Dermis microvascular lymphatic vessel endothelial cell (primary cell): Measurements from ENCODE around the gene SOX15. TPM values are rescaled to one million over a fixed set of nuclear protein-coding genes. Genes with fewer than 3 reads are reported as not detected.
"Not testable (repeated sequence)": the region's sequence is repeated elsewhere in the genome, so short reads cannot be mapped to it uniquely, and the experiment has no call there.

Source experiments
- DNase-seq, 2 donors: peaks; one replicate each; pipeline versions ENCODE4 v3.0.0 to v3.0.0-alpha.2; 2010; ENCODE audit warnings: low read depth in 2 of 2
- total RNA-seq: library from RNA; depleted of rRNA; stranded (reverse); fragments of >200 nt; gene quantifications from 2 replicates; pipeline ENCODE4 v1.2.1, GENCODE V29; 2014

SOX15 gene
- 0.13 TPM in 2 replicates for total RNA-seq

DNA sequence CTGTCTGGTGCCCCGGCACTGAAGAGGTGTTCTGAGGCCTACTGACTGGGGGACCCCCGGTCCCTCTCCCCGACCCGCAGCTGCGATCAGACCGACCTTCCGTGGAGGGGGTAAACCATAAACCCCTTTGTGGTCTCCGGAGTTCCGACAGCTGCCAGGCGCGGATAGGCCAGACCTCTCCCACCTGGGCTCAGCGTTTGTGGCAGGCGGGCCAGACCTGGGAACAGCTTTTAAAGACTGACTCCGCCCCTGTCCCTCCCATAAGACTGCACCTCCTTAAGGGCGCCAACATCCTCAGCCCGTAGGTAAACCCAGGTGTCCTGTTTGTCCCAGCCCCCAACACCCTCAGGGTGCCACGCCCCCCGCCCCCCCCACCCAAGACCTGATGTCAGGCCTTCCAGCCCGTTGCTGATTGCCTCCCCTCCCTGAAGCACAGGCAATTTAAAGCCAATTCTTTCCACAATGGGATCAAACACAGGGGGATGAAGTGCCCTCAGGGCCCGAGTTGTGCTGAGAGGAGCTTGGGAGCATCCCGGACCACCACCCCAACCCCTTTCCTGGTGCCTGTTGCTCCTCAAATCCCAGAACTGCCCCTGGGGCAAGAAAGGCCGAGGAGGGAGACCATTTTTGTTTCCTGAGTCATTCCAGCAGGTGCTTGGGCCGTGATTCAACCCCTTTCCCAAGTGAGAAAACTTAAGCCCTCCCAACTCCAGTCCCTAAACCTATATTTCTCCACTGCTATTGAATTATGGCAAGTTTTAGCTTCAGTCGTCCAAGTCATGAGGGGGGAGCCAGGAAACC lies at the start of gene SOX15:
Gene SOX15 (minus strand): TSS at position 204 of the 801 bp plus-strand sequence. CDS start 418 bp downstream, outside the sequence.
- DNase-seq: no peak

DNA sequence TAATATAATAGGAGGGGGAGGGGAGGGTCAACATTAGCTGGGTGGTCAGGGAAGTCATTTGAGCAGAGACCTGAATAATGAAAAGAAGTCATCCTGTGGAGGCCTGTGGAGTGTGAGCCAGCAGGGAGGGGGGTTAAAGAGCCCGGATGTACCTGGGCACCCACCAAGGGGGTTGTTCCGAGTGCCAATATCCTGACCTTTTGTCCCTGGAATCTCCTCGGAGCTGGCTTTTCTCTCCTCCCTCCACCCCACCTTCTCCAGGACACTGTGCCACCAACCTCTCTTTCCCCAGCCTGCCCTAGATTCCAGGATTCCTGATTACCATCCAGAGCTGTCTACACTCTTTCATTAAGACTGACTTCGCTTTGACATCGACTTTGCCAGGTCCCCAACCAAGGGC lies 46.3 kb upstream of the SOX15 start:
- DNase-seq: no peak

DNA sequence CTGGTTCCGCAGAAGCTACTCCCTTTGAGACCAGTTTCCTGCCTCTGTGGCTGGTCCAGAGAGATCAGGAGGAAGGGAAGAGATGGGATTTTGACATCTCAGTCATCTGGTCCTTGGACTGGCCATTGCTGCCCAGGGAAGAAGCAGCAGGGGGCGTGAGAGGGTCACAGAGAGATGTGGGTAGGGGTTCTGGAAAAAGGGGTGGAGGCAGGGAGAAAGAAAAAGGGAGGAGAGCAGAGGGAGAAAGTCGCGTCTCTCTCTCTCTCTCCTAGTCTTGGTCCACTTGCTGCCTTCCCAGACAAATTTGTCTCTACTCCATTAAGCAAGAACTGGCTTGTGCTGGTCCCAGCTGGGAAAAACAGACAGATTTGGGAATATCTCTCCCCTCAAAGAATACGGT lies 44.5 kb upstream of the SOX15 start:
- DNase-seq: peak in 1 of 2 donors; percentile 54

DNA sequence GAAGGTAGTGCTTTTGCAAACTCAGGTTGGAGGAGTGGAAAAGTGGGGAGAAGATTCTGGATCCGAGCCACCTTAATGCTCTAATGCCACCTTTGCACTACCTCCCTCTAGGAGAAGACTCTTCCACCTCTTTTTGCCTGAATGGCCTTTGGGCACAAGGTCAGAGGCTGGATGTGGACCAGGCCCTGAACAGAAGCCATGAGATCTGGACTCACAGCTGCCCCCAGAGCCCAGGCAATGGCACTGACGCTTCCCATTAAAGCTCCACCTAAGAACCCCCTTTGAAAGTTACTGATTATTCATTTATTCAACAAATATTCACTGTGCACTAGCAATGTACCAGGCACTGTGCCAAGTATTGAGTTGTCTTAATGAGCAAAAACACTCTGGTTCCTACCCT lies 43.2 kb upstream of the SOX15 start:
- no peak for DNase-seq

DNA sequence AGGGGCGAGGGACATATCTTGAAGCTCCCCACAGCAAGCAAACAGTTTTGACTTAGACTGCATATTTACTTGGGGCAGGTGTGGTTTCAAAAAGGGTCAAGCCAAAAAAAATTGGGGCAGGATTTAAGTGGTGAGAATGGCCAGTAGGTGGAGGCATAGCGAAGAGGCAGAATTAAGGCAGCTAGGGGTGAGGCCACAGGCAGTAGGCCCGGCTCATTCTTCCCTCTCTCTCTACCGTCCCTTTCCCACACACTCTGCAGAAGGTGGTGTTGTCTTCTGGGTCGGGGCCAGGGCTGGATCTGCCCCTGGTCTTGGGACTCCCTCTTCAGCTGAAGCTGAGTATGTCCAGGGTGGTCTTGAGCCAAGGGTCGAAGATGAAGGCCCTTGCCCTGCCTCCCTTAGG lies 42.6 kb upstream of the SOX15 start:
- DNase-seq: peak in 1 of 2 donors; percentile 50

- DNase-seq: no peak
Observed at GRCh38 chr17:7631398-7632380, 41.8 kb upstream of the SOX15 start.

- no peak for DNase-seq
Observed at GRCh38 chr17:7629939-7630571, 40.2 kb upstream of the SOX15 start, which contains the start of gene SHBG. TSS of gene SHBG (plus strand) at chr17:7630135. CDS start at chr17:7630173, 38 bp downstream.

DNA sequence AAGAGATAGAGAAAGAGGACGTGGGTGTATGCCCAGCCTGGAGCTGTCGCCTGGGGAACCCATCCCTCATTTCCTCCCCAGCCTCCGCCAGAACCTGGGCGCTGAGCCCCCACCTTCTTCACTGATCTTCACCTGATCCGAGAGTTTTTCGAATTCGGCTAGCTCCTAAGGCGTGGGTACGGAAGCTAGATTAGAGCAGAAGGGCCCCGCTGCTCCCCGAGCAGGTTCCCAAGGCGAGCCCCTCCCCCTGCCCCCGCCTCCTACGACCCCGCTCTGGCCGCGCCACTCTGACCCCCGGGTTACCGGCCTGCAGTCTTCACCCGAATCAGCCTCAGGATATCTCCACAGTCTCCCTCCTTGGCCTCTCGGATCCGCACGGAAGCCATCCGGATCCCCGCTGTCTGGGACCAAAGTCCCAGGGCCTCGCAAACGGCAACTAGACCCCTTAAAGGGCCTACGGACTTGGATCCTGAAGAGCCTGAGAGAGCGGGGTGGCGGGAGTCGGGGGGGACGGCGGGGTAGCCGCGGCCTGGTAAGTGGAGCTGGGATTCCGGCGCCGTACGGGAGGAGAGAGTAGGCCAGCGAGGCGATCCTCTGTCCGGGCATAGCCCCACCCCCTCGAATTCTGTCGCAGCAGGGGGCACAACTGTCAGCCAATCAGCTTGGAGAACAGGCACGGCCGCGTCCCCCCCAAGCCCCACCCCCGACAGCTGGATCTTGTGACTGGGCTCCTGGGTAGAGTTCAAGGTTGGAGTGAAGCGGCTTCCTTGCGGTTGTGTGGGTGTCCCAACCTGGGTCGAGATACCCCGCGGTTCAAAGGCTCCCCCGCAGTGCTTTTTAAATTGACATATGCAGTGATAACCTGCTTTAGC lies 37.6 kb upstream of the SOX15 start, which contains the start of gene SAT2:
Gene SAT2 (minus strand): TSS at position 572 of the 872 bp plus-strand sequence. CDS start 186 bp downstream, at position 386.
- peak; percentile 89 to 94 for DNase-seq

- DNase-seq: no peak
Observed at GRCh38 chr17:7626956-7627249, 37.0 kb upstream of the SOX15 start.

DNA sequence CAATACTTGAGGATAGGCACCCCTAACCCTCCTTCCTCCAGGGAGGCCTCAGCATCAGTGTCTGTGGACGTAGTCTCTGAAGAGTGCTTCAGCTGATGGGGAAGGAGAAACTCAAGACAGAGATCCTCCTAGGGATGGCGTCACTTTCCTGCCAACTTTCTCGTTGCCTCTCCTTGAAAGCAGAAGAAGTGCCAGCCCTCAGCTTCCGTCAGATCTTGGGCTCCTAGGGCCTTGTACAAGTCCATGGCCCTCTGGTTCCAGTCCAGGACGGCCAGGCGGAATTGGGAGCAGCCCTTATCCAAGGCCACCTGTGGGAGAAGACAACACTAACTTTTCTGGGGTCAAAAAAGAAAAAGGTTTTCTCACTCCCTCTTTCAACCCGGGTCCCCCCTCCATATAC lies 36.4 kb upstream of the SOX15 start:
- no peak for DNase-seq

DNA sequence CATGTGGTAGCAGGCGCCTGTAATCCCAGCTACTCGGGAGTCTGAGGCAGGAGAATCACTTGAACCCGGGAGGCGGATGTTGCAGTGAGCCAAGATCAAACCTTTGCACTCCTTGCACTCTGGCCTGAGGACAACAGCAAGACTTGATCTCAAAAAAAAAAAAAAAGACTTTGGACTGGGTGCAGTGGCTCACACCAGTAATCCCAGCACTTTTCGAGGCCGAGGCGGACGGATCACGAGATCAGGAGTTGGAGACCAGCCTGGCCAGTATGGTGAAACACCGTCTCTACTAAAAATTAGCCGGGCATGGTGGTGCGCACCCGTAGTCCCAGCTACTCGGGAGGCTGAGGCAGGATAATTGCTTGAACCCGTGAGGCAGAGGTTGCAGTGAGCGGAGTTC lies 35.9 kb upstream of the SOX15 start:
- DNase-seq: not testable (repeated sequence)

GRCh38 chr17:7623661-7624060 lies 33.8 kb upstream of the SOX15 start:
- no peak for DNase-seq

- DNase-seq: no peak
Observed at GRCh38 chr17:7620835-7621234, 30.9 kb upstream of the SOX15 start.

GRCh38 chr17:7618608-7619007 lies 28.7 kb upstream of the SOX15 start:
- DNase-seq: no peak

DNA sequence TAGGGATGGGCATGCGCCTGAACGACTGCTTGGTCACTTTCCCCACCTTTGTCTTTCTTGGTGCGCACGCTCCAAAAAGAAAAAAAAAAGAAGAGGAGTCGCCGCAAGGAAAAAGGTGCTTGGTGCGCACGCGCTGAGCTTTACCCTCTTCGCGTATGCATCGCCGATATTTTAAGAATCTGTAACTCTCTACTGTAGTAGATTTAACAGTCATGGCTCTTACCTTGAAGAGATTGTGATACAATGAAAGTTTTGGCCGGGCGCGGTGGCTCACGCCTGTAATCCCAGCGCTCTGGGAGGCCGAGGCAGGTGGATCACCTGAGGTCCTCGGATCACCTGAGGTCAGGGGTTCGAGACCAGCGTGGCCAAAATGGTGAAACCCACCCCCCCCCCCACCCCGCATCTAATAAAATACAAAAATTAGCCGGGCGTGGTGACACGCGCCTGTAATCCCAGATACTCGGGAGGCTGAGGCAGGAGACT lies 25.4 kb upstream of the SOX15 start:
- no peak for DNase-seq

DNA sequence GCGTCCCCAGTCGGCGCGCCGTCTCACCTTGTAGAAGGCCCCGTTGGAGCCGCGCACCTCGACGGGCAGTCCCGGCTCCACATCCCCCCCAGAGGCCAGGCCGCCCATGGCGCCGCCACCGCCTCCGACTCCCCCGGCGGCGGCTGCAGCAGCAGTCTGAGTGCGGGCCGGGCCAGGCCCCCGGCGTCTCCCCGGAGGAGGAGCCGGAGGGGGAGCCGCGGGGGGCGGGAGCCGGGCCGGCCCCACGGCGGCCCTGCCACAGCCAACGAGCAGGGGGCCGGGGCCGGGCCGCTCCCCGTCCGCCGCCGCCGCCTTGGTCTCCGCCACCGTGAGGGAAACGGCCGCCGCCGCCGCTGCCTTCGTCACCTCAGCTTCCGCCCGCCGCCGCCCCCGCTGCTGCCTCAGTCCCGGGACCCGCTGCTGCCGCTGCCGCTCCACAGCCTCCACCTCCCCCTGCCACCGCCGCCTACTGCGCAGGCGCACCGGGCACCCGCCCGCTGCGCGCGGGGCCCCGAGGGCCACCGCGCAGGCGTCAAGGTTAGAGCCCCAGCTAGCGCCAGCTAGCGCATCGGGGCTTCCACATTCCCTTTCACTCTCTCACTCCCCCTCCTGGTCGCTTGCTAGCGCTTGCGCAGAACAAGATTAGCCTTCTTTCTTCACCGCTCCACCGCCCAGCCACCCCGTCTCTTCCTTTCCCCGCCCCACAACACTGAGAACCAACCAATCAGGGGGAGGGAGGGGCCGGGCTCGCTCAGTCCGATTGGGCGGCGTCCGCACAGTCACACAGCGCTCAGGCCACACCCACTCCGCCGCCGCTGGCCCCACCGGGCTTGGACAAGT lies 24.8 kb upstream of the SOX15 start, which contains the start of gene FXR2:
Gene FXR2 (minus strand): TSS at position 473 of the 840 bp plus-strand sequence. CDS start 365 bp downstream, at position 108.
- peak; percentile 99 to 100 for DNase-seq

DNA sequence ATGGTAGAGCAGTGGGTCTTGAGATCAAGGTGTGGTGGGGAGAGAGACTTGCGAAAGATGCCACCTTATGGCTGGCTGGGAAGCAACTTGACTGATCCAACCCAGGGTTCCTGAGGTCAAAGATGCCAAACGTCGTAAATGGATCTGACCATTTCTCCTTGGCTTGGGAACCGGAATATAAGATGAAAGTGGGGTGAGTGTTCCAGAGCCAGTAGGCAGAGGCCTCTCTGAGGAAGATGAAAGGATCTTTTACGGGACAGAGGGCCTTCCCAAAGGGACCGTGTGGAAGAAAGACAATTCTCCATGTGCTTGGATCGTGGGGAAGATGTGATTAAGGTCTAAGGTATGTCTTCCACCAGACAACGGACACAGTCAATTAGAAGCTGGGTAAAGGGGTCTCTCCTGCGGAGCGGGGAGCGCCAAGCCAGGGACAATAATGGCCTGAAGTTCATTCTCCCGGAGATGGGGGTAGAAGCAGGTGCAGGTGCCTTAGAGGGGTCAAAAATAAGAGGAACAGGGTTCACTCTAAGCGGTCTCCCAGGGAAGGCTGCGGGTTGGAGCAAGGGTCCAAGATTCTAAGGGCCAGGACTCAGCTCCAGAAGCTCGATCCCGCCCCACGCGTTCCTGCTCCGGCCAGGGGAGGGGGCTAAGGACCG lies 24.0 kb upstream of the SOX15 start:
- DNase-seq: no peak

DNA sequence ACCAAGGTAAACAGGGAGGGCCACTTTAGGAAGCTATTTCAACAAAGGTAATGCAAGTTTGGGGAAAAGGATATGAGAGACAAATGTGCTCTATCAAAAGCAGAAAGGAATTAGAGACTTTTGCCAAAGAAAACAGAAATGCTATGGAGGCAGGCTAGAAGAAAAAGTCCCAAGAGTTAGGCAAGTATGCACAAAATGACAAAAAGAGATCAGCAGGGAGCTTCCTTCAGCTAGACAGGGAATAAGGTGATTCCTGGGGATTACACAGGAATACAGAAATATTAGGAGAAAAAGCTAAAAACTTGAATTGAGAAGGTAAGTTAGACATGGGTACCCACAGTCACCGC lies 22.4 kb upstream of the SOX15 start:
- no peak for DNase-seq

DNA sequence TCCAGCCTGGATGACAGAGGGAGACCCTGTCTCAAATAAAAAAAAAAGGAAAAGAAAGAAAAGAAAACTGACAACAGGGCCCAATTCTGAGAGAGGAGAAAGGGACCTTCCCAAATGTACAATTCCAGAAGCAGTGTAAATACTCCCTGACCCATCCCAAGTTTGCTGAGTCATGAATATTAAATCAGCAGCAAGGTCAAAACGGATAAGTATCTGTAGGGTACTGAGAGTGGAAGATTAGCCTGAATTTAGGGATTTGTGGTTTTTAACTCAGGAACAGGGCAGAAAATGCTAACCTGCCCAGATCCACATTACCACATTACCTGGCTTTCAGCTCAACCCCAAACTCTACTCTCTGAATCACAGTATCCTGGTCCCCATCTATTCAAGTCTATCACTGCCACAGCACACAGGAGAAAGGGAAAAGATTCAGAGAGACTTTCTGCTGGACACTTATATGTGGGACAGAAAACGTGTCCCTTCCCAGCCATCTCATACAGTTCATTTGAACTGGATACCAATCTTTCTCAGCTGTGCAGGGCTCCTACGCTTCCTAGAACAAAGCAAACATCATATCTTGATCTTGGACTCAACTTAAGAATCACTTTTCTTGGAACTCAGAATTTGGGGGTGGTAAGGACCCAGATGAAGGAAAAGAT lies 21.9 kb upstream of the SOX15 start:
- DNase-seq: no peak
